22Rv1 (cell line): ENCODE measurements around the gene ZNF627.

Experiments used
- H3K27ac ChIP-seq: fragments of 450-650 bp; 2 replicates; pipeline ENCODE4 v1.5.1; 2017
- CTCF ChIP-seq: fragments of 450-650 bp; IDR thresholded peaks from 2 replicates; pipeline ENCODE4 v1.5.1; 2017; ENCODE audit warnings: mild to moderate bottlenecking
- ZFX ChIP-seq: fragments of 450-650 bp; IDR thresholded peaks from 2 replicates; pipeline ENCODE4 v1.6.1; 2017; ENCODE audit warnings: antibody characterized with exemption, borderline replicate concordance

Gene ZNF627

GRCh38 chr19:11657307-11657706 lies 60.0 kb downstream of the ZNF627 start:
- TF ChIP-seq CTCF (no peak), ZFX (no peak)
- H3K27ac ChIP-seq = no peak overlapping the region

GRCh38 chr19:11658970-11659369 lies 61.7 kb downstream of the ZNF627 start:
- TF ChIP-seq ZFX (no peak), CTCF (no peak)
- no peak overlapping the region for H3K27ac ChIP-seq

- no peak overlapping the region for H3K27ac ChIP-seq
- TF ChIP-seq CTCF (peak; percentile 26), ZFX (no peak)
Observed at GRCh38 chr19:11659612-11660011, 62.3 kb downstream of the ZNF627 start.

GRCh38 chr19:11662278-11662677 lies 65.0 kb downstream of the ZNF627 start:
- TF ChIP-seq CTCF (no peak), ZFX (no peak)
- H3K27ac ChIP-seq = no peak overlapping the region

GRCh38 chr19:11663181-11663591 lies 65.9 kb downstream of the ZNF627 start:
- H3K27ac ChIP-seq = no peak overlapping the region
- TF ChIP-seq CTCF (no peak), ZFX (no peak)
